Measurements from ENCODE around the gene BPIFB4.

Gene BPIFB4

GRCh38 chr20:33079259-33079658, at the start of gene BPIFB4:
BPIFB4 (plus strand) TSS chr20:33079643; CDS start chr20:33081527, 1,884 bp downstream.
- no peak within 1 kb of the TSS for H3K4me3 ChIP-seq (ENCODE audit: low read depth, low read length)
- DNase-seq (ENCODE audit: low read depth) = no peak
- TF ChIP-seq CTCF (IDR thresholded peaks at IDR 0.05; ENCODE audit: low read depth, low read length, missing control alignments) = no peak

GRCh38 chr20:33030076-33030475, 49.4 kb upstream of the BPIFB4 start:
- H3K4me3 ChIP-seq (ENCODE audit: low read depth, low read length) = no peak overlapping the region
- TF ChIP-seq CTCF (IDR thresholded peaks at IDR 0.05; ENCODE audit: low read depth, low read length, missing control alignments) = no peak
- DNase-seq (ENCODE audit: low read depth) = no peak

GRCh38 chr20:33030569-33030968, 48.9 kb upstream of the BPIFB4 start:
- no peak for TF ChIP-seq CTCF (IDR thresholded peaks at IDR 0.05; ENCODE audit: low read depth, low read length, missing control alignments)
- no peak overlapping the region for H3K4me3 ChIP-seq (ENCODE audit: low read depth, low read length)
- DNase-seq (ENCODE audit: low read depth) = no peak

- TF ChIP-seq CTCF (IDR thresholded peaks at IDR 0.05; ENCODE audit: low read depth, low read length, missing control alignments) = no peak
- H3K4me3 ChIP-seq (ENCODE audit: low read depth, low read length) = no peak within 1 kb of the TSS
- DNase-seq (ENCODE audit: low read depth) = no peak
Measured at GRCh38 chr20:33031531-33031930, 47.9 kb upstream of the BPIFB4 start, which contains the start of gene BPIFB6. BPIFB6 (plus strand) TSS chr20:33031648; CDS start chr20:33031648, 0 bp downstream.

- no peak overlapping the region for H3K4me3 ChIP-seq (ENCODE audit: low read depth, low read length)
- no peak for TF ChIP-seq CTCF (IDR thresholded peaks at IDR 0.05; ENCODE audit: low read depth, low read length, missing control alignments)
- DNase-seq (ENCODE audit: low read depth) = no peak
Measured at GRCh38 chr20:33032555-33032954, 46.9 kb upstream of the BPIFB4 start.

- DNase-seq (ENCODE audit: low read depth) = no peak
- no peak for TF ChIP-seq CTCF (IDR thresholded peaks at IDR 0.05; ENCODE audit: low read depth, low read length, missing control alignments)
Measured at GRCh38 chr20:33033381-33033780, 46.1 kb upstream of the BPIFB4 start.

GRCh38 chr20:33034115-33034514, 45.3 kb upstream of the BPIFB4 start:
- TF ChIP-seq CTCF (IDR thresholded peaks at IDR 0.05; ENCODE audit: low read depth, low read length, missing control alignments) = no peak
- no peak overlapping the region for H3K4me3 ChIP-seq (ENCODE audit: low read depth, low read length)
- no peak for DNase-seq (ENCODE audit: low read depth)

More at GRCh38 chr20:33033381-33033780, 46.1 kb upstream of the BPIFB4 start:
- no peak overlapping the region for H3K4me3 ChIP-seq (ENCODE audit: low read depth, low read length)

All from GM12864 (cell line).